NCI-H1048 (cell line): ENCODE results near the gene TMEM131L.
"Not testable (repeated sequence)": the region's sequence is repeated elsewhere in the genome, so short reads cannot be mapped to it uniquely, and the experiment has no call there.

Experiments
- DNase-seq: peaks from one replicate; lab custom pipeline; 2025; lab: John Stamatoyannopoulos, UW

TMEM131L gene

GRCh38 chr4:153499005-153499404, 32.8 kb downstream of the TMEM131L start:
- DNase-seq = no peak

DNA sequence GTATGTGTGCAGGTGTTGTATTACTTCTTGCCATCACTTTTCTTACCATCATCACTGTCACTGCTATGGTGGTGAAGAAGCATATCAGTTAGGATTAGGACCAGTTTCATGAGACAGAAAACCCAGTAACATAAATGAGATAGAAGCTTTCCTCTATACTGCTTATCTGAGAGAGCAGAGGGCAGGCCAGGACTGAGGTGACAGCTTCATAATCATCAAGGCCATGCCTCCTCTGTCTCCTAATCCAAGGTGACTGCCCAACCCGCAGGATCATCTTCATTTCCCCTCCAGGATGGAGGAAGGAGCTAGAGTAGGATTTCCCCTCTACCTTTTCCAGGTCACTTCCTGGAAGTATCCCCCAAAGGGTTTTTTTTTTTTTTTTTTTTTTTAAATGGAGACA, 35.4 kb downstream of the TMEM131L start:
- no peak for DNase-seq

- DNase-seq = no peak
Measured at GRCh38 chr4:153502584-153502983, 36.4 kb downstream of the TMEM131L start.

DNA sequence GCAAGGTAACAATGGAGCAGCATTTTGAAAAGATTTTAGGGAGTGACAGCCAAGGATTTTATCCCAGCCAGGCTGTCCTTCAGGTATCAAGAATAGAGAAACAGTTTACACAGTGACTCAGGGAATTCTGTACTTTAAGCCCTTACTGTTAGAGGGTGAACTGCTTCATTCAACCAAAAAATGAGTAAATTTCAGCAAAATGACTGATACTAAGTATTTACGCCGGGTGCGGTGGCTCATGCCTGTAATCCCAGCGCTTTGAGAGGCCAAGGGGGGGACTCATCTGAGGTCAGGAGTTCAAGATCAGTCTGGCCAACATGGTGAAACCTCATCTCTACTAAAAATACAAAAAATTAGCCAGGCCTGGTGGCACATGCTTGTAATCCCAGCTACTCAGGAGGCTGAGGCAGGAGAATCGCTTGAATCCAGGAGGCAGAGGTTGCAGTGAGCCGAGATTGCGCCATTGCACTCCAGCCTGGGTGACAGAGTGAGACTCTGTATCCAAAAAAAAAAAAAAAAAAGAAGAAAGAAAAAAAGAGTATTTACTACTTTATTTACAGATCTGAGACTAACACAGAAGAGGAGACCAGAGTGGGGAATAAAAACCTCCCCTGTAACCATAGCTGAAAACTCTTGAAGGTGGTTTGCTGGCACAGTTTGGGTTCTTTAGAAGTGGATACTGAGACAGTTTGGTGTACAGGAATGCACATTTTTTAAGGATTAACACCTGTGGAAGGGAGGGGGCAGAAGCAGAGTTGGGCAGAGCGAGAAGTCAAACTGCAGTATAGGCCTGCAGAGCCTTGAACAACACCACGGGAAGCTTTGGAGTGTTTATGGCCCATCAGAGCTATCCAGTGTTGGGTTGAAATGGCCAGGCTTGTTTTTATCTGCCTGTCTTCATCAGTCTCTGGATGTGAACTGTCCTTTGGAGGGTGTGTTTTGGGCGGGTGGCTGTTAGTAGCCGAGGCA, 40.5 kb downstream of the TMEM131L start:
- DNase-seq = no peak

DNA sequence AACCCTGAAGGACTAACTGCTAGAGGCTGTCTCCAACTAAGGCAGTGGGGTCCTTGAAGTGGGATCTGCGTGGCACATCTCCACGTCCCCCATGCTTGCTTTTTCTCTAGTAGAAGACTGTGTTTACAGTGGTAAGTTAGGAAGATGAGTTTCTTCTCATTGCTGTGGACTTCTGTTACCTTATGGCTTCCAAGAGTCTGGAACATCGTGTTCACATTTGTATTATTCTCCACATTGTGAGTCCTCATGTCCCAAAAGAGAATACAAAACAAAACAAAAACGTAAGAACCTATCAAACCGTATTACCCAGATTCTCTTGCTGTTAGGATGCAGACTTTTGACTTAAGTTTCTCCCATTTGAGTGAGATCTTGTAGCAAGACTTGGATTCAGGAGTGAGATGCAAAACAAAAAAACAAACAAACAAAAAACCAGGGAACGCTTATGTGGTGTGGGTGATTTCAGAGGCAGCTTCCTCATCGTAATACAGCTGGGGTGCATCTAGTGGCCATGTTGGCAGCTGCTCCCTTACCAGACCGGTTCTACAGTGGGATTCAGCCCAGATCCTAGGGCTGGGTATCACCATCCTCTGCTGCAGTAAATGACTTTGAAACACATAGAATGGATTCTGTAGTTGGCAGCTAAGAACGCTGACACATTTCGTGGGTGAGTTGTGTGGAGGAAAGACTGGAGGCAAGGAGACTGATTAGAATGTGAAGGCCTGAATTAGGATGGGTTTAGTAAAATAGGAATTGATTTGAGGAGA, 41.3 kb downstream of the TMEM131L start:
- no peak for DNase-seq

DNA sequence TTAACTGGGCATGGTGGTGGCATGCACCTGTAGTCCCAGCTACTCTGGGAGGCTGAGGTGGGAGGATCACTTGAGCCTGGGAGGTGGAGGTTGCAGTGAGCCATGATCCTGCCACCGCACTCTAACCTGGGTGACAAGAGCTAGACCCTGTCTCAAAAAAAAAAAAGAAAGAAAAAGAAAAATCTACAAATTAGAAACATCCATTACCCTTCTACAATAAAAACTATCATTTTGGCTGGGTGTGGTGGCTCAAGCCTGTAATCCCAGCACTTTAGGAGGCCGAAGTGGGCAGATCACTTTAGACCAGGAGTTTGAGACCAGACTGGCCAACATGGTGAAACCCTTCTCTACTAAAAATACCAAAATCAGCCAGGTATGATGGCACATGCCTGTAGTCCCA, 43.1 kb downstream of the TMEM131L start:
- not testable (repeated sequence) for DNase-seq

DNA sequence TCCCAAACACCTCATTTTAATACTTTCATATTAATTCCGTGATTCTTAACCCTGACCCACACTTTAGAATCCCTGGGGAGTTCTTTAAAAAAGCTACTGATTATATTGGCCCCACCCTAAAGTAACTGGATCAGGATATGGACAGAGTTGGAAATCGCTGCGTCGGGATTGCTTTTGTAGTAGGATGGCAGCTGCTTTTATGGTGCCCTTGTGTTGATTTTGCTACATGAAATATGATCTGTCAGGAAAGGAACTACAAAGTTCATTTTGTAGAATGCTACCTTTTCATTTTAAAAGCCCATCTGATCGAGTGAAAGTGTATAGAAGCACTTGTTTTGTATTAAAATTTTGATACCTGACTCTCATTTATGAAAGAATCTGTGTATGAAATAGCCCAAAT, 43.6 kb downstream of the TMEM131L start:
- DNase-seq = no peak

- no peak for DNase-seq
Measured at GRCh38 chr4:153510252-153511001, 44.3 kb downstream of the TMEM131L start.

- DNase-seq = no peak
Measured at GRCh38 chr4:153511104-153511503, 44.9 kb downstream of the TMEM131L start.

DNA sequence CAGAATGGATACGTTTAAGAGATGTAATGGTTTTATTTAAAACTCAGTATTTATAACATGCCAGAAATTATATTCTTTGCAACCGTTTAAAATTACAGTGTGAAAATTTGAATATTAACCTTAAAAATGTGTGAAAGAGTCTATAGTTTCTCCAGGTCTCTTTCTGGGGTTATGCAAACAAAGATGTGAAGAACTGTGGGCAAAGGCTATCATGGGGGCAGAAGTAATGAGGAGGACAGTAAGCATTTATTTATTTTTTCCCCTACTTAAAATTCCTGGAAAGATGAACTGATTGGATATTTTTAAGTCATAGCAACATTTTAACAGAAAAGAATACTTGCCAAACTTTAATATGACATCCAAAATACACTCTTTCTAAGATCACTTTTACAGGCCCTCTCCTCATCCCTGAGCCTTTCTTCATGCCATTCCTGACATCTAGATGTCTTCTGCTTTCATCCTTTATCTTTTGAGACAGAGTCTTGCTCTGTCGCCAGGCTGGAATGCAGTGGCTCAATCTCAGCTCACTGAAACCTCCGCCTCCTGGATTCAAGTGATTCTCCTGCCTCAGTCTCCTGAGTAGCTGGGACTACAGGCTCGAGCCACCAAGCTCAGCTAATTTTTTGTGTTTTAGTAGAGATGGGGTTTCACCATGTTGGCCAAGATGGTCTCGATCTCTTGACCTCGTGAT, 46.1 kb downstream of the TMEM131L start:
- DNase-seq = no peak

DNA sequence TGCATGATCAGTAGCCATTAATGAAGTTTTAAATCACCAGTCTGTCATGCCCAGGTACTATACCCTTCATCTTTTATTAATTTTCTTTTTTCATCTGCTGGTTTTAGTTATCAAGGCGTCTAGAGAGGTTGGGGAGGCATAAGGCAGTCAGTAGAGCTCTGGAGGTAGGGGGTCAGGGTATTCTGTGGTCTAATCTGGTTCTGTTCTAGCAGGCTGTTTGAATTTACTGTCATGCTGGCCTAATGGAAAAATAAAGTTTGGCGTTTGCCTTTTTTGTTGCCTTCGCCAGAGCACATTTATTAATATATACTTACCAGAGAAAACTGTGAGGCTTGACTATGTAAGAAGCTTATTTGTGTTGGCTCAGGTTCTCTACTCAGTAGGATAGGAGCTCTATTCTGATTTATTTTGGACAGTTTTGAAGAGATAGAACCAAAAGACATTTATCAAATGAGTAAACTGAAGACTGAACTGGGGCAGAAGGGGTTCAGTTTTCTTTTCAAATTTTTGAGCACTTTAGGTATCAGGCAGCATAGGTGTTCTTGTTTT, 46.9 kb downstream of the TMEM131L start:
- no peak for DNase-seq

- no peak for DNase-seq
Measured at GRCh38 chr4:153513596-153513995, 47.4 kb downstream of the TMEM131L start.

DNA sequence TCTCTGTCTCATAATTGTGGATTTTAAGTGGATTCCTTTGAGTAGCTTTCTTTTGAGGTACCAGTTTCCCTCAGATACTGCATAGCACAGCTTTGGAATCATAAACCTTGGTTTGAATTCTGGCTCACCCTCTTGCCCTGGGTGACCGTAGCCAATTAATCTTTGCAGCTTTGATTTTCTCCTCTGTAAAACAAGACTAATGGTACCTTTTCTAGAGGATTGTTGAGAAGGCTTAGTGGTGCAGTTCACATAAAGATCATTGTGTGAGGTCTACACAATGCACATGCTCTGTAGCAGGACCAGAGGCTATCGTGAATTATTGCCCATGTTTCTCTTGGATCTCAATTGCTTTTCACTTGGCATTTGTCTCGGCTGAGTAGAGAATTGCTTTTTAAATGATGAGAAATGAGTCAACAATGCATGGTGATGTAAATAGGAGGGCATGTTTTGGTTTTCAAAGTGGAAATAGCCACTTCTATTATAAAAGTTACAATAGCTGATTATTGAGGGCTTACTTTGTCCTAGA, 47.9 kb downstream of the TMEM131L start:
- no peak for DNase-seq

- no peak for DNase-seq
Measured at GRCh38 chr4:153514688-153515426, 48.7 kb downstream of the TMEM131L start.

GRCh38 chr4:153517159-153517558, 51.0 kb downstream of the TMEM131L start:
- DNase-seq = no peak

- DNase-seq = no peak
Measured at GRCh38 chr4:153518001-153518400, 51.8 kb downstream of the TMEM131L start.

DNA sequence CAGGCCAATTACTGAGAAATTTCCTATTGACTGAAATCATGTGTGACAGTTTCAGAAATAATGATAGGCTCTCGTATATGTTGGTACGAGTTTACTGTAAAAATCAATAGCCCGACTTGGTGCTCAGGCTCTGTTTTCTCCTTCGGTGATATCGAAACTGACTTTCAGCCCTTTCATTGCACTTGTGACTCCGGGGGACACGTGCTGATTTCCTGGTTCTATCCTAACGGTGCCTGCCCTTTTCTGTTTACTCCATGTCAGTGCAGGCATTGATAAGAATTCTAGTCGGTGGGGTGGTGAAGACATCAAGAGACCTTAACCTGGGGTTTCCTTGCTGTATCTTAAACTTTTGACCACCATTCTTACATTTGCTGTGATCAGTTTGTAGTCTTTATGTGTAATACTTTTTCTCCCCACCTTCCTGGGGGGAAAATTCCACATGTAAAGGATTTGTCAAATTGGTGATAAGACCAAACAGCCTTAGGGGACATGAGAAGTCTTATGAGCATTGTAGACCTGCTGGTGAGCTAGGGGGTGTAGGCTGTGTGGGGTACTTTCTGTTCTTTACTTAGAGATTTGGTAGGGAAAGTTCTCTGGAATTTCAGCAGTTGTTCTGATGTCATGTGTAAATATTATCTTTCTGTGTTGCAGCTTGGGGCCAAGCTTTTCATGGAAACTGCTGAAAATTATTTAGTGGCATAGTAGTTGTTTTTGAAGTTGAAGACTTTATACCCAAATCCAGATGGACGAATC, 52.7 kb downstream of the TMEM131L start:
- DNase-seq = no peak

- DNase-seq = no peak
Measured at GRCh38 chr4:153519687-153520086, 53.5 kb downstream of the TMEM131L start.

DNA sequence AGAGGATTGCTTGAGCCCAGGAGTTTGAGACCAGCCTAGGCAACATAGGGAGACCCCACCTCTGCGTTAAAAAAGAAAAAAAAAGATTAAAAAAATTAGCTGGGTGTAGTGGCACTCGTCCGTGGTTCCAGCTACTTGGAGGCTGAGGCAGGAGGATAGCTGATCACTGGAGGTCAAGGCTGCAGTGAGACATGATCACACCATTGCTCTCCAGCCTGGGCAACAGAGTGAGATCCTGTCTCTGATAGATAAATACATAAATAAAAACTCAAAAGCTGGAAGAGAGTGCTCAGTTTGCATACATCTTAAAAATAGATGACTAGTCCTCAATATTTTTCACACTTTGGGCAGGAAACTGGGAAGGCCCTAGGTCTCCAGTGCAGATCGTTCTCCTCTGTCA, 54.1 kb downstream of the TMEM131L start:
- no peak for DNase-seq
